Fibroblast of lung (primary cell): ENCODE measurements around the gene CA5A.
"Not testable (repeated sequence)": the region's sequence is repeated elsewhere in the genome, so short reads cannot be mapped to it uniquely, and the experiment has no call there.

Experiments
- EZH2 ChIP-seq: IDR thresholded peaks from 2 replicates; pipeline ENCODE4 v1.5.1; 2012; ENCODE audit warnings: low read length, control low read depth, mild to moderate bottlenecking; ENCODE audit errors: missing control alignments
- TF ChIP-seq, protein P1 (sequence below), 2 donors: IDR thresholded peaks in 1 of 2; conservative IDR thresholded peaks in 1 of 2; 1 replicate in 1 of 2; 2 replicates in 1 of 2; pipeline ENCODE4 v1.5.1; 2011 to 2012; ENCODE audit warnings: low read length in 2 of 2, control low read depth in 1 of 2, inconsistent platforms in 1 of 2, low read depth in 1 of 2, mild to moderate bottlenecking in 1 of 2

DNA sequence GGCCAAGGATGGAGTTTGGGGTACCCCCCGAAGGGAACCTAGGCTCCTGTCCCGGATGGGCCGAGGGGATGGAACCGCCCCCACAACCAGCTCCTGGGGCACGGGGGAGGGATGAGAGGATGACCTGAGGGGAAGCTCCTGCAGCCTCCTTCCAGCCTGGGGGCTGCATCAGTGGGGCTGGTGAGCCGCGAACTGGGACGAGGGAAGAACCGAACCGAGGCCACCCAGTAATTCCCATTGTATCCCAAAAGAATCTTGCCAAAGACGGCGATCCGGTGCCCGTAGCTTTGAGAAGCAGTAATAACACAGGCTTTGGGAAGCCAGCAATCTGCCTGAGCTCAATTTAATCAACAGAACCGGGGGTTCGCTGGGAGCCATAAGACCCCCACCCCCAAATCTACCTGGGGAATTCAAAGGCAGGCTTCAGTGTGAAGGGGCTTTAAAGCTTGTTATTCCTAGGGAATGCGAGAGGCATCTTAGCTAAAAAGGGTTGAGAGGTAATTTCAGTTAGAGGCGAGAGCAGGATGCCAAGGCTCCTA, 66.4 kb downstream of the CA5A start:
- TF ChIP-seq, protein P1, sequence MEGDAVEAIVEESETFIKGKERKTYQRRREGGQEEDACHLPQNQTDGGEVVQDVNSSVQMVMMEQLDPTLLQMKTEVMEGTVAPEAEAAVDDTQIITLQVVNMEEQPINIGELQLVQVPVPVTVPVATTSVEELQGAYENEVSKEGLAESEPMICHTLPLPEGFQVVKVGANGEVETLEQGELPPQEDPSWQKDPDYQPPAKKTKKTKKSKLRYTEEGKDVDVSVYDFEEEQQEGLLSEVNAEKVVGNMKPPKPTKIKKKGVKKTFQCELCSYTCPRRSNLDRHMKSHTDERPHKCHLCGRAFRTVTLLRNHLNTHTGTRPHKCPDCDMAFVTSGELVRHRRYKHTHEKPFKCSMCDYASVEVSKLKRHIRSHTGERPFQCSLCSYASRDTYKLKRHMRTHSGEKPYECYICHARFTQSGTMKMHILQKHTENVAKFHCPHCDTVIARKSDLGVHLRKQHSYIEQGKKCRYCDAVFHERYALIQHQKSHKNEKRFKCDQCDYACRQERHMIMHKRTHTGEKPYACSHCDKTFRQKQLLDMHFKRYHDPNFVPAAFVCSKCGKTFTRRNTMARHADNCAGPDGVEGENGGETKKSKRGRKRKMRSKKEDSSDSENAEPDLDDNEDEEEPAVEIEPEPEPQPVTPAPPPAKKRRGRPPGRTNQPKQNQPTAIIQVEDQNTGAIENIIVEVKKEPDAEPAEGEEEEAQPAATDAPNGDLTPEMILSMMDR (conservative IDR thresholded peaks at IDR 0.05 in 1 of 2, IDR thresholded peaks at IDR 0.05 in 1 of 2; ENCODE audit: low read depth in 1 of 2, low read length in 2 of 2), result not testable (repeated sequence)
- not testable (repeated sequence) for TF ChIP-seq EZH2
